GM12878 (cell line): ENCODE results near the gene MAST4. TPM values are rescaled to one million over a fixed set of nuclear protein-coding genes. Genes with fewer than 3 reads are reported as not detected.

Experiments used
- ATAC-seq: fragments of 200-7000 bp; cut with Tn5 transposase; 3 replicates; pipeline ENCODE4 v1.9.1; 2020; ENCODE audit warnings: mild to moderate bottlenecking, moderate library complexity
- BruUV-seq: library from RNA; stranded (reverse); fragments of 400-500 nt; replicated peaks from 2 replicates; lab custom pipeline; 2021; lab: Mats Ljungman, UMichigan
- CTCF ChIA-PET: fragments of 300-600 bp; sonication (Branson Sonifier 250); formaldehyde crosslinking; extraction: SDS; loops from one replicate; lab custom pipeline; 2021; ENCODE audit warnings: inconsistent platforms; lab: Yijun Ruan, JAX
- POLR2A ChIA-PET: fragments of 350-600 bp; formaldehyde crosslinking; extraction: SDS; loops from one replicate; lab custom pipeline; 2021; ENCODE audit warnings: inconsistent platforms; lab: Charles Lee
- RAD21 ChIA-PET: fragments of 300-600 bp; sonication (Branson Sonifier 250); formaldehyde crosslinking; loops from one replicate; lab custom pipeline; 2023; ENCODE audit warnings: antibody characterized with exemption; ENCODE audit not compliant: unreplicated experiment; lab: Charles Lee
- SMC1A ChIA-PET: fragments of 300-600 bp; sonication (Branson Sonifier 250); formaldehyde crosslinking; loops from one replicate; lab custom pipeline; 2023; ENCODE audit not compliant: unreplicated experiment, uncharacterized antibody; lab: Charles Lee
- DNase-seq: peaks from one replicate; pipeline ENCODE4 v3.0.0-alpha.2; 2011; ENCODE audit warnings: low read depth, low spot score
- FAIRE-seq: peaks from 3 replicates; lab custom pipeline; 2011; peaks lifted over from hg19 to GRCh38; lab: Jason Lieb, UNC
- H2AFZ ChIP-seq: 2 replicates; pipeline ENCODE4 v1.6.0; 2011; ENCODE audit warnings: low read depth, low read length, control low read depth; ENCODE audit not compliant: control insufficient read depth
- H3K27ac ChIP-seq: 2 replicates; pipeline ENCODE4 v1.5.1; 2011; ENCODE audit warnings: control low read depth; ENCODE audit not compliant: control insufficient read depth, insufficient read depth
- H3K27me3 ChIP-seq, 2 experiments: replicated peaks in 1 of 2; 2 replicates each; pipeline versions ENCODE4 v1.6.0 to v1.6.1; 2011; ENCODE audit warnings: low read length in 1 of 2; ENCODE audit not compliant: control insufficient read depth in 2 of 2, insufficient read depth in 2 of 2
- H3K36me3 ChIP-seq, 2 experiments: 2 replicates each; pipeline ENCODE4 v1.5.1; 2011; ENCODE audit warnings: low read length in 1 of 2; ENCODE audit not compliant: control insufficient read depth in 2 of 2, insufficient read depth in 2 of 2
- H3K4me1 ChIP-seq: 2 replicates; pipeline ENCODE4 v1.6.1; 2011; ENCODE audit warnings: mild to moderate bottlenecking, low read length, moderate library complexity, mixed read lengths; ENCODE audit not compliant: control insufficient read depth, insufficient read depth
- H3K4me2 ChIP-seq: 2 replicates; pipeline ENCODE4 v1.6.0; 2011; ENCODE audit warnings: control low read depth; ENCODE audit not compliant: control insufficient read depth, insufficient read depth
- H3K4me3 ChIP-seq: fragments of 200-600 bp; sonication (generic); 2 replicates; pipeline ENCODE4 v1.5.1; 2016
- H3K79me2 ChIP-seq: 2 replicates; pipeline ENCODE4 v1.6.0; 2011; ENCODE audit warnings: low read length; ENCODE audit not compliant: control insufficient read depth, insufficient read depth
- H3K9ac ChIP-seq: 2 replicates; pipeline ENCODE4 v1.8.0; 2011; ENCODE audit warnings: low read length, control low read depth, mixed read lengths; ENCODE audit not compliant: control insufficient read depth, insufficient read depth
- H3K9me3 ChIP-seq: replicated peaks from 3 replicates; pipeline ENCODE4 v1.5.1; 2011; ENCODE audit warnings: mild to moderate bottlenecking, low read length; ENCODE audit not compliant: control insufficient read depth, insufficient read depth
- H4K20me1 ChIP-seq: 2 replicates; pipeline ENCODE4 v1.6.0; 2011; ENCODE audit not compliant: control insufficient read depth, insufficient read depth
- E2F8 ChIP-seq: fragments of 450-650 bp; IDR thresholded peaks from 2 replicates; pipeline ENCODE4 v1.6.1; 2018; ENCODE audit warnings: mild to moderate bottlenecking, low read depth, moderate library complexity; ENCODE audit not compliant: partially characterized antibody
- FOXK2 ChIP-seq: fragments of 450-650 bp; IDR thresholded peaks from 2 replicates; pipeline ENCODE4 v1.6.1; 2017; ENCODE audit warnings: mild to moderate bottlenecking, moderate library complexity
- GATAD2B ChIP-seq: fragments of 450-650 bp; conservative IDR thresholded peaks from 2 replicates; pipeline ENCODE4 v1.6.1; 2017; ENCODE audit warnings: low read depth, mild to moderate bottlenecking, moderate library complexity
- HDAC2 ChIP-seq: fragments of 200-600 bp; sonication (generic); IDR thresholded peaks from 2 replicates; pipeline ENCODE4 v1.6.1; 2017
- HDAC6 ChIP-seq: fragments of 200-600 bp; sonication (generic); IDR thresholded peaks from one replicate; pipeline ENCODE4 v1.8.0; 2017; ENCODE audit warnings: antibody characterized with exemption; ENCODE audit not compliant: unreplicated experiment
- IKZF1 ChIP-seq: fragments of 450-650 bp; conservative IDR thresholded peaks from 2 replicates; pipeline ENCODE4 v1.6.1; 2017; ENCODE audit warnings: antibody characterized with exemption, mild to moderate bottlenecking
- KLF5 ChIP-seq: fragments of 450-650 bp; IDR thresholded peaks from 2 replicates; pipeline ENCODE4 v1.6.1; 2014; ENCODE audit warnings: mild to moderate bottlenecking; ENCODE audit not compliant: partially characterized antibody
- MAX ChIP-seq: IDR thresholded peaks from 2 replicates; pipeline ENCODE4 v1.6.1; 2012; ENCODE audit warnings: low read depth, low read length, improper control_type of control experiment
- MYC ChIP-seq: IDR thresholded peaks from 2 replicates; pipeline ENCODE4 v1.6.1; 2011; ENCODE audit warnings: mild to moderate bottlenecking, low read length, moderate library complexity, inconsistent platforms; ENCODE audit not compliant: insufficient read depth, insufficient replicate concordance, insufficient read length, severe bottlenecking
- NFYB ChIP-seq: IDR thresholded peaks from 2 replicates; pipeline ENCODE4 v1.6.1; 2011; ENCODE audit warnings: low read depth, mild to moderate bottlenecking, low read length, improper control_type of control experiment, moderate library complexity; ENCODE audit not compliant: insufficient read depth
- NR2C1 ChIP-seq: fragments of 450-650 bp; IDR thresholded peaks from 2 replicates; pipeline ENCODE4 v1.6.1; 2017; ENCODE audit warnings: antibody characterized with exemption, mild to moderate bottlenecking, moderate library complexity
- RCOR1 ChIP-seq: conservative IDR thresholded peaks from 2 replicates; pipeline ENCODE4 v1.6.1; 2012; ENCODE audit warnings: low read depth, low read length, improper control_type of control experiment
- RFX5 ChIP-seq: IDR thresholded peaks from 2 replicates; pipeline ENCODE4 v1.6.1; 2011; ENCODE audit warnings: low read depth, low read length, improper control_type of control experiment
- SMC3 ChIP-seq: IDR thresholded peaks from 2 replicates; pipeline ENCODE4 v1.6.1; 2011; ENCODE audit warnings: low read length, improper control_type of control experiment, borderline replicate concordance
- TARDBP ChIP-seq: IDR thresholded peaks from 2 replicates; pipeline ENCODE4 v1.6.1; 2016; ENCODE audit warnings: borderline replicate concordance
- TBL1XR1 ChIP-seq: IDR thresholded peaks from 2 replicates; pipeline ENCODE4 v1.6.1; 2012; ENCODE audit warnings: low read depth, low read length, improper control_type of control experiment
- ZNF24 ChIP-seq: fragments of 450-650 bp; IDR thresholded peaks from 2 replicates; pipeline ENCODE4 v1.6.1; 2017; ENCODE audit warnings: antibody characterized with exemption, mild to moderate bottlenecking
- ZNF384 ChIP-seq: IDR thresholded peaks from 2 replicates; pipeline ENCODE4 v1.6.1; 2012; ENCODE audit warnings: low read depth, mild to moderate bottlenecking, low read length, improper control_type of control experiment, borderline replicate concordance
- WGBS: methylation state at CpG from one replicate; pipeline ENCODE4 v1.1.6; 2016; ENCODE audit warnings: low lambda C conversion rate; ENCODE audit not compliant: insufficient replicate concordance, insufficient coverage; ENCODE audit errors: missing lambda C conversion rate; 5-methylcytosine and 5-hydroxymethylcytosine counted together
- in situ Hi-C: fragments of 300-500 bp; cut with MboI; formaldehyde crosslinking; loops from 9 replicates; pipeline ENCODE4 v1.14.3; 2018; ENCODE audit warnings: mixed read lengths
- intact Hi-C: fragments of 100-400 bp; cut with micrococcal nuclease; formaldehyde crosslinking; loops from one replicate; pipeline ENCODE4 v1.14.2; 2022; ENCODE audit not compliant: unreplicated experiment
- polyA plus RNA-seq, 11 experiments: library from polyadenylated mRNA; depleted of rRNA in 4 of 11; unstranded in 6 of 11; stranded (reverse) in 5 of 11; fragments of >200 nt; fragmentation: Nextera tagmentation in 4 of 11; fragmentation: Illumina TruSeq in 1 of 11; extraction: Ambion mirVana in 4 of 11; extraction: Trizol in 1 of 11; gene quantifications; 1 replicate in 1 of 11; 2 replicates in 10 of 11; pipeline versions ENCODE4 v1.2.1 to v1.2.3, GENCODE V29; 2011 to 2016; ENCODE audit warnings: inconsistent platforms in 2 of 11, missing spikeins in 2 of 11, low read depth in 1 of 11
- total RNA-seq, 4 experiments: library from RNA; depleted of rRNA in 3 of 4; stranded (reverse); fragments of >200 nt in 3 of 4; fragmentation: Illumina TruSeq in 1 of 4; extraction: Trizol in 1 of 4; gene quantifications; 2 replicates each; pipeline versions ENCODE4 v1.2.1 to v1.2.3, GENCODE V29; 2013 to 2021
- TF ChIP-seq, protein P1 (sequence below): fragments of 450-650 bp; IDR thresholded peaks from 2 replicates; pipeline ENCODE4 v1.6.1; 2017; ENCODE audit warnings: borderline replicate concordance

Gene MAST4
- total and polyA plus RNA-seq, 10 of the 15 experiments (the other 5 are each of a cell fraction or from before 2014, with no cell fraction given) = 0.02 to 1.6 (median 0.29) TPM; not detected in 1

GRCh38 chr5:66994790-66995189, 398.6 kb downstream of the MAST4 start:
- POLR2A ChIA-PET = no interaction called here
- no peaks in the 10 kb centered on the region; a peak in 1 of 4 replicates for H3K27me3 ChIP-seq
- H3K4me3 ChIP-seq = no peak overlapping the region
- no peaks in the 10 kb centered on the region for H3K9me3 ChIP-seq
- DNase-seq (no peak), ATAC-seq (no peak), FAIRE-seq (no peak)
- BruUV-seq = no TSS peak
- in situ Hi-C loops (loop anchor here (5.0 kb wide), 1 partner anchor 218 kb away; no protein-coding TSS in a partner anchor), intact Hi-C loops (no loop called here)
- H2AFZ ChIP-seq = no peak overlapping the region
- CTCF ChIA-PET = interaction anchor here (0.9 kb wide), 1 partner anchor 17 kb away, joined by 3 read pairs; no protein-coding TSS in a partner anchor
- H3K4me2 ChIP-seq = no peak overlapping the region
- 40% methylated on average over 2 of the region's 2 CpGs for WGBS
- no peaks in the 10 kb centered on the region for H3K79me2 ChIP-seq
- no peak overlapping the region for H3K9ac ChIP-seq
- H3K27ac ChIP-seq = no peak overlapping the region
- H4K20me1 ChIP-seq = no peaks in the 10 kb centered on the region
- RAD21 ChIA-PET = no interaction called here
- SMC1A ChIA-PET = no interaction called here
- H3K4me1 ChIP-seq = no peaks in the 10 kb centered on the region; the same call in 1 of the 2 replicates
- no peaks in the 10 kb centered on the region for H3K36me3 ChIP-seq
- TF ChIP-seq ZNF24 (no peak), ZNF384 (no peak), MYC (no peak), HDAC2 (no peak), KLF5 (no peak), TARDBP (no peak), RCOR1 (no peak), MAX (no peak), RFX5 (no peak), SMC3 (no peak), FOXK2 (no peak), HDAC6 (no peak), NR2C1 (no peak), IKZF1 (no peak), GATAD2B (no peak), TBL1XR1 (no peak), E2F8 (no peak), NFYB (no peak)
- TF ChIP-seq, protein P1, sequence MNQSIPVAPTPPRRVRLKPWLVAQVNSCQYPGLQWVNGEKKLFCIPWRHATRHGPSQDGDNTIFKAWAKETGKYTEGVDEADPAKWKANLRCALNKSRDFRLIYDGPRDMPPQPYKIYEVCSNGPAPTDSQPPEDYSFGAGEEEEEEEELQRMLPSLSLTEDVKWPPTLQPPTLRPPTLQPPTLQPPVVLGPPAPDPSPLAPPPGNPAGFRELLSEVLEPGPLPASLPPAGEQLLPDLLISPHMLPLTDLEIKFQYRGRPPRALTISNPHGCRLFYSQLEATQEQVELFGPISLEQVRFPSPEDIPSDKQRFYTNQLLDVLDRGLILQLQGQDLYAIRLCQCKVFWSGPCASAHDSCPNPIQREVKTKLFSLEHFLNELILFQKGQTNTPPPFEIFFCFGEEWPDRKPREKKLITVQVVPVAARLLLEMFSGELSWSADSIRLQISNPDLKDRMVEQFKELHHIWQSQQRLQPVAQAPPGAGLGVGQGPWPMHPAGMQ = no peak
